IPS-15b (cell line): ENCODE measurements around the gene HMCN2.

ENCODE experiments used
- H3K27me3 ChIP-seq: one replicate; pipeline ENCODE4 v1.6.1; 2013; ENCODE audit warnings: low read length; ENCODE audit not compliant: control insufficient read depth, insufficient read depth
- H3K36me3 ChIP-seq: one replicate; pipeline ENCODE4 v1.6.1; 2013; ENCODE audit warnings: low read length; ENCODE audit not compliant: control insufficient read depth, insufficient read depth
- H3K4me1 ChIP-seq: one replicate; pipeline ENCODE4 v1.6.1; 2013; ENCODE audit warnings: mild to moderate bottlenecking, low read length; ENCODE audit not compliant: control insufficient read depth, insufficient read depth
- H3K4me3 ChIP-seq: one replicate; pipeline ENCODE4 v1.5.1; 2013; ENCODE audit warnings: low read depth, low read length
- H3K9ac ChIP-seq: one replicate; pipeline ENCODE4 v1.6.1; 2013; ENCODE audit warnings: low read depth, mild to moderate bottlenecking, low read length
- H3K9me3 ChIP-seq: one replicate; pipeline ENCODE4 v1.6.1; 2013; ENCODE audit warnings: mild to moderate bottlenecking, low read length; ENCODE audit not compliant: control insufficient read depth, insufficient read depth

The HMCN2 gene

DNA sequence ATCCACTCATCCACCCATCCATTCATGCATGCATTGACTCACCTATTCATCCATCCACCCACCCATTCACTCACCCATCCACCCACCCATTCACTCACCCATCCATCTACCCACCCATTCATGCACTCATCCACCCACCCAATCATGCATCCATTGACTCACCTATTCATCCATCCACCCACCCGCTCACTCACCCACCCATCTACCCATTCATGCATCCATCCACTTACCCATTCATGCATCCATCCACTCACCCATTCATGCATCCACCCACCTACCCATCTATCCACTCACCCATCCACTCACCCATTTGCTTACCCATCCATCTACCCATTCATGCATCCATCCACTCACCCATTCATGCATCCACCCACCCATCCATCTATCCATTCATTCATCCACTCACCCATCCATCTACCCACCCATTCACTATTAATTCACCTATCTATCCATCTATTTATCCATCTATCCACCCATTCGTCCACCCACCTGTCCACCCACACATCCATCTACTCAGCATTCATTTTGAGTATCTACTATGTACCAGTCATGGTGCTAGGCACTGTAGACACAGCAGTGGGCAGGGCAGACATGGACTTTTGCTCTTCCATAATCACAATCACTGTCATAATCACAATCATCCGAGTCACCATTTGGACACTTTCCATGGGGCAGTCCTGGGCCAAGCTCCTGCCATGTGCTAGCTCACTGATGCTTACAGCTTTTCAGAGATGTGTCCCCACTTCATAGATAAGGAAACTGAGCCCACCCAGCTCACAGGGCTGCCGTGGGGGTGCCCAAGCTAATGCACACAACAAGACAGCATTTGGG, 34.4 kb downstream of the HMCN2 start:
- Histone ChIP-seq H3K4me3 (no peak overlapping the region), H3K4me1 (no peaks in the 10 kb centered on the region), H3K27me3 (no peaks in the 10 kb centered on the region), H3K9me3 (no peaks in the 10 kb centered on the region), H3K9ac (no peak overlapping the region), H3K36me3 (peaks cover 10% of the 10 kb centered on the region)

GRCh38 chr9:130300739-130301138, 35.2 kb downstream of the HMCN2 start:
- Histone ChIP-seq H3K9me3 (no peaks in the 10 kb centered on the region), H3K4me3 (no peak overlapping the region), H3K9ac (no peak overlapping the region), H3K27me3 (no peaks in the 10 kb centered on the region), H3K4me1 (no peaks in the 10 kb centered on the region), H3K36me3 (peaks cover 10% of the 10 kb centered on the region)

- no peak overlapping the region for H3K4me3 ChIP-seq
- H3K9me3 ChIP-seq, result no peaks in the 10 kb centered on the region
- H3K9ac ChIP-seq, result no peak overlapping the region
- no peaks in the 10 kb centered on the region for H3K4me1 ChIP-seq
- H3K36me3 ChIP-seq, result peaks cover 10% of the 10 kb centered on the region
- no peaks in the 10 kb centered on the region for H3K27me3 ChIP-seq
Measured at GRCh38 chr9:130301483-130302286, 36.1 kb downstream of the HMCN2 start.

- H3K9me3 ChIP-seq, result no peaks in the 10 kb centered on the region
- H3K4me1 ChIP-seq, result no peaks in the 10 kb centered on the region
- no peak overlapping the region for H3K9ac ChIP-seq
- no peak overlapping the region for H3K4me3 ChIP-seq
- H3K27me3 ChIP-seq, result no peaks in the 10 kb centered on the region
- peaks cover 10% of the 10 kb centered on the region for H3K36me3 ChIP-seq
Measured at GRCh38 chr9:130302785-130303612, 37.4 kb downstream of the HMCN2 start.

DNA sequence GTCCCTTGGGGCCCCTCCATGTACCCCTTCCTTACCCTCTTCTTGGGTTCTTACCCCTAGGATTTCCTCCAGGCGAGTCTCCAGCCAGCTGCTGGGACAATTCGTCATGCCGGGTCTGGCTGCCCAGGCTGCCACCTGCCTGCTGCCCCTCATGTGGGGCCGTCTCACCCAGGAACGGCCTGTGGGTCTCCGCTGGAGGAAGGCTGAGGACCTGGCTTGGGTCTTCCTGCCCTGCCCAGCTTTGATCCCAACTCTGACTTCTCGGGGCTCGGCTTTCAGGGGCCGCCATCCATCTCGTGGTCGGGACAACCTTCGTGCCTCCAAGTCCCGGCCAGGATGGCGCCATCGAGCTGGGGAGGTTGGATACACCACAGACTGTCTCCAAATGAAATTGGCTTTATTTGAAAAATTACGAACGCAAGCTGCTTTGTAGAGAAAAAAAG, 38.1 kb downstream of the HMCN2 start:
- no peak overlapping the region for H3K4me3 ChIP-seq
- H3K9me3 ChIP-seq, result no peaks in the 10 kb centered on the region
- peaks cover 10% of the 10 kb centered on the region for H3K36me3 ChIP-seq
- H3K27me3 ChIP-seq, result no peaks in the 10 kb centered on the region
- no peak overlapping the region for H3K9ac ChIP-seq
- H3K4me1 ChIP-seq, result no peaks in the 10 kb centered on the region

DNA sequence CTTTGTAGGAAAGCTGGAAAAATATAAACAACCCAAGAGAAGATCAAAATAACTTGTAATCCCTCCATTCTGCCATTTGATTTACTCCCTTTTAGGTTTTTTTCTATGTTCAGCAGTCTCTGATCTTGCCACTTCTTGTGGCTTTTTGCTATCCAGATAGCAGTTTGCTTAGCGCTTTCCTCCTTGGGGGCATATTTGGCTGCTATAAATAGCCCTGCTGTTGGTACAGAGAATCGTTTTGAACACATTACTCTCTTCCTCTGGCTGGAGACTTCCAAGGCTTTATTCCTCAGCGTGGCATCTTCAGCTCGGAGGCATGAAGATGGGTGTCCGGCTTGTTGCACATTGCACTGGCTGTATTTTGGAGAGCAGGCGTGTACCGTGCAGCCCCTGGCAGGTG, 38.6 kb downstream of the HMCN2 start:
- Histone ChIP-seq H3K9me3 (no peaks in the 10 kb centered on the region), H3K4me1 (no peaks in the 10 kb centered on the region), H3K36me3 (peaks cover 10% of the 10 kb centered on the region), H3K9ac (no peak overlapping the region), H3K4me3 (no peak overlapping the region), H3K27me3 (no peaks in the 10 kb centered on the region)

DNA sequence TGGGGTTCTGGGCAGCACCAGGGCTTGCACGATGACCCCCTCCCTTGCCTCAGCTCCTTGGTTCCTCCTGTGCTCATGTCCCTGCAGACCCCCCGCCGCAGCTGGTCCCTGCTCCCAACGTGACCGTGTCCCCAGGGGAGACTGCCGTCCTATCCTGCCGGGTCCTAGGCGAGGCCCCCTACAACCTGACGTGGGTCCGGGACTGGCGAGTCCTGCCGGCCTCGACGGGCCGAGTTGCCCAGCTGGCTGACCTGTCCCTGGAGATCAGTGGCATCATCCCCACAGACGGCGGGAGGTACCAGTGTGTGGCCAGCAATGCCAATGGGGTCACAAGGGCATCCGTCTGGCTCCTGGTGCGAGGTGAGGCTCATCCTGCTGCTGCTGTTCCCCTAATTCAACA, 39.1 kb downstream of the HMCN2 start:
- H3K36me3 ChIP-seq, result peaks cover 7% of the 10 kb centered on the region
- no peaks in the 10 kb centered on the region for H3K9me3 ChIP-seq
- H3K4me1 ChIP-seq, result no peaks in the 10 kb centered on the region
- no peak overlapping the region for H3K9ac ChIP-seq
- H3K27me3 ChIP-seq, result no peaks in the 10 kb centered on the region
- H3K4me3 ChIP-seq, result no peak overlapping the region

GRCh38 chr9:130305381-130305780, 39.8 kb downstream of the HMCN2 start:
- H3K27me3 ChIP-seq, result no peaks in the 10 kb centered on the region
- no peak overlapping the region for H3K9ac ChIP-seq
- H3K9me3 ChIP-seq, result no peaks in the 10 kb centered on the region
- peaks cover 5% of the 10 kb centered on the region for H3K36me3 ChIP-seq
- no peak overlapping the region for H3K4me3 ChIP-seq
- no peaks in the 10 kb centered on the region for H3K4me1 ChIP-seq

- peaks cover 5% of the 10 kb centered on the region for H3K36me3 ChIP-seq
- H3K9me3 ChIP-seq, result no peaks in the 10 kb centered on the region
- no peaks in the 10 kb centered on the region for H3K27me3 ChIP-seq
- no peaks in the 10 kb centered on the region for H3K4me1 ChIP-seq
- H3K9ac ChIP-seq, result no peak overlapping the region
- no peak overlapping the region for H3K4me3 ChIP-seq
Measured at GRCh38 chr9:130306823-130307666, 41.5 kb downstream of the HMCN2 start.

DNA sequence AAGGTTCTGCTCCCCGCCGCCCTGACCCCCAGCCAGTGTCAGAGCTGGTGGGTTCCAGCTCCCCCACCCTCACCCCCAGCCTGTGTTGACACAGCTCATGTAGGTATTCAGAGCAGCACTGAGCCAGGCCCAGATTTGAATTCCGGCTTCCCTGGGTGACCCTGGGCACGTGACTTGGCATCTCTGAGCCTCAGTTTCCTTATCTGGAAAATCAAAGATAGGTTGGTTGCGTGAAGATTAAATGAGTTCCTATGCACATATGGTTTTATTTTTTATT, 42.0 kb downstream of the HMCN2 start:
- Histone ChIP-seq H3K9me3 (no peaks in the 10 kb centered on the region), H3K9ac (no peak overlapping the region), H3K4me1 (no peaks in the 10 kb centered on the region), H3K27me3 (no peaks in the 10 kb centered on the region), H3K4me3 (no peak overlapping the region), H3K36me3 (peaks cover 5% of the 10 kb centered on the region)

GRCh38 chr9:130308081-130308571, 42.6 kb downstream of the HMCN2 start:
- no peaks in the 10 kb centered on the region for H3K4me1 ChIP-seq
- H3K36me3 ChIP-seq, result peaks cover 4% of the 10 kb centered on the region
- no peak overlapping the region for H3K9ac ChIP-seq
- no peak overlapping the region for H3K4me3 ChIP-seq
- no peaks in the 10 kb centered on the region for H3K9me3 ChIP-seq
- no peaks in the 10 kb centered on the region for H3K27me3 ChIP-seq
